OCI-LY7 (cell line): ENCODE measurements around the gene KRTAP5-8.

ENCODE experiments used
- EZH2phosphoT487 ChIP-seq: fragments of 200-600 bp; sonication (generic); IDR thresholded peaks from 2 replicates; pipeline ENCODE4 v1.6.1; 2018; ENCODE audit warnings: low read depth, borderline replicate concordance, mild to moderate bottlenecking, mixed run types, antibody characterized with exemption, low read length, moderate library complexity, mixed read lengths
- TF ChIP-seq, protein P1 (sequence below): fragments of 200-600 bp; sonication (generic); conservative IDR thresholded peaks from 2 replicates; pipeline ENCODE4 v1.5.1; 2014; ENCODE audit warnings: mild to moderate bottlenecking, antibody characterized with exemption, low read length, moderate library complexity, mixed read lengths

DNA sequence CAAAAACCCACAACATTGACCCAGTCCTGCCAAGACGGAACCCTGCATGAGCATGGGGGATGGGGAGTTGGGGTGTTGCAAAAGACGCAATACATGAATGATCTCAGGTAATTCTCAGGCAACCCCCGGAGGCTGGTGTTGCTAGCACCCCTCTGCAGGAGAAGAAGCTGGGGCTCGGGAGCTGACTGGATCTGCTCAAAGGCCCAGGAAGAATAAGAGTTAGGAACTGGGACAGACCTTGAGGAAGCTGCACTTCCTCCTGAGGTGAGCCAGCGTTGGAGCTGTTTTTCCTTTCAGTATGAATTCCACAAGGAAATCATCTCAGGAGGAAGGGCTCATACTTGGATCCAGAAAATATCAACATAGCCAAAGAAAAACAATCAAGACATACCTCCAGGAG is 10.3 kb downstream of the KRTAP5-8 start, which contains the start of gene KRTAP5-9:
- TF ChIP-seq, protein P1, sequence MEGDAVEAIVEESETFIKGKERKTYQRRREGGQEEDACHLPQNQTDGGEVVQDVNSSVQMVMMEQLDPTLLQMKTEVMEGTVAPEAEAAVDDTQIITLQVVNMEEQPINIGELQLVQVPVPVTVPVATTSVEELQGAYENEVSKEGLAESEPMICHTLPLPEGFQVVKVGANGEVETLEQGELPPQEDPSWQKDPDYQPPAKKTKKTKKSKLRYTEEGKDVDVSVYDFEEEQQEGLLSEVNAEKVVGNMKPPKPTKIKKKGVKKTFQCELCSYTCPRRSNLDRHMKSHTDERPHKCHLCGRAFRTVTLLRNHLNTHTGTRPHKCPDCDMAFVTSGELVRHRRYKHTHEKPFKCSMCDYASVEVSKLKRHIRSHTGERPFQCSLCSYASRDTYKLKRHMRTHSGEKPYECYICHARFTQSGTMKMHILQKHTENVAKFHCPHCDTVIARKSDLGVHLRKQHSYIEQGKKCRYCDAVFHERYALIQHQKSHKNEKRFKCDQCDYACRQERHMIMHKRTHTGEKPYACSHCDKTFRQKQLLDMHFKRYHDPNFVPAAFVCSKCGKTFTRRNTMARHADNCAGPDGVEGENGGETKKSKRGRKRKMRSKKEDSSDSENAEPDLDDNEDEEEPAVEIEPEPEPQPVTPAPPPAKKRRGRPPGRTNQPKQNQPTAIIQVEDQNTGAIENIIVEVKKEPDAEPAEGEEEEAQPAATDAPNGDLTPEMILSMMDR, result no peak
- TF ChIP-seq EZH2phosphoT487, result no peak
